ENCODE results near the gene TMEM43.

The TMEM43 gene

DNA sequence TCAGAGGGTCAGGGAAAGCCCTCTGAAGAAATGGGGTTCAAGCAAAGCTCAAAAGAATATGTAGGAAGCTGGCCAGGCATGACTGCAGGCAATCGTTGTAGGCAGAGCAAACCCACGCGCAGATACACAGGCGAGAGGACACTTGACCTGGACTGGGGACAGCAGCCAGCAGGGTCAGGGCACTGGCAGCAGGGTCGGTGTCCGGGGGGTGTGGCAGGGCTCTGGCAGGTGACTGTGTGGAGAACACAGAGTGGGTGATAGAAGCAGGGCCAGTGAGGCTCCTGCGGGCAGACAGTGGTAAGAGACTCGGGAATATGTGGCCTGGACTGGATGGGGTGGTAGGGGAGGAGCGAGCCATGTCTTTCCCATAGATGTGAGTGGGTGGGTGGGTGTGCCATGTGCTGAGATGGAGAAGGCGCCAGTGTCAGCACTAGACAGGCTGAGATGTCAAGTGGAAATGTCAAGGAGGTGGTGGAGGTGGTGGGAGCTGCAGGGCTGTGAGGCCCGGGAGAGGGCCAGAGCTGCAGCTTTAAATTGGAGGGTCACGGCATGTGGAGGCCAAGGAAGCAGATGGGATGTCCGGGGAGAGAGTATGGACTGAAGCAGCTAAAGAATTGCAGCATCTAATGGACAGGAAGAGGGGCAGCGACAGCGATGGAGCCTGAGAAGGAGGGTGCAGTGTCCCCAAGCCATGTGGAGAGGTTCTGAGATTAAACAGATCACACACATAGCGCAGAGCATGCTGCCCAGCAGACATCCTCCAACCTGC, 13.4 kb downstream of the TMEM43 start:
- Mint-ChIP-seq H3K4me1 (peaks cover 6 to 7% of the 10 kb centered on the region in 2 donors), H3K36me3 (peaks cover 51 to 65% of the 10 kb centered on the region in 2 donors), H3K9me3 (no peaks in the 10 kb centered on the region), H3K4me3 (no peak overlapping the region), H3K27me3 (no peaks in the 10 kb centered on the region), H3K27ac (peak overlapping the region; percentile 75)
- ATAC-seq (replicated peaks) (no peak), DNase-seq (no peak)

- H3K27me3 Mint-ChIP-seq, result no peaks in the 10 kb centered on the region
- H3K4me3 Mint-ChIP-seq, result no peak overlapping the region
- H3K36me3 Mint-ChIP-seq, result peaks cover 44 to 59% of the 10 kb centered on the region in 2 donors
- no peak for ATAC-seq (replicated peaks)
- DNase-seq, result no peak
- peaks cover 6 to 7% of the 10 kb centered on the region in 2 donors for H3K4me1 Mint-ChIP-seq
- no peak overlapping the region for H3K27ac Mint-ChIP-seq
- H3K9me3 Mint-ChIP-seq, result no peaks in the 10 kb centered on the region
These were observed 14.2 kb downstream of the TMEM43 start for GRCh38 chr3:14138878-14139655.

DNA sequence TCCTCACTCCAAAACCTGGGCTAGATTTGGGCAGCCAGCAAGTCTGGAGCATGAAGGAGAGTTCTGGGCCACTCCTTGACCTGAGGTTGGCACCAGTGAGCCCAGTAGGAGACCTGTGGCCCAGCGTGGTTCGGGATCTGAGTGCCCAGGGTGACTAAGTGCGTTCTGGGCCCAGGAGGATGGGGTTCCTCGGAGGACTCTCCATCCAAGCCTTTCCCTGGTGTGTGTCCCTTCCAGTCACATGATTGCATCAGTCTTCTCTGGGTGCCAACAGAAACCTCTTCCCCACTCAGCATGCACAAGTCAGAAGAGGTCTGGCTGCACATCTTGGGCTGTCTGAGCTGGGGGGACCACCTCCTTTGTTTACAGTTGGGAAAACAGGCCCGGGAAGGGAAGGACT, 14.9 kb downstream of the TMEM43 start:
- Mint-ChIP-seq H3K27me3 (no peaks in the 10 kb centered on the region), H3K4me1 (peaks cover 11 to 14% of the 10 kb centered on the region in 2 donors), H3K4me3 (no peak overlapping the region), H3K9me3 (no peaks in the 10 kb centered on the region), H3K36me3 (peaks cover 42 to 53% of the 10 kb centered on the region in 2 donors), H3K27ac (no peak overlapping the region)
- no peak for ATAC-seq (replicated peaks)
- DNase-seq, result no peak

DNA sequence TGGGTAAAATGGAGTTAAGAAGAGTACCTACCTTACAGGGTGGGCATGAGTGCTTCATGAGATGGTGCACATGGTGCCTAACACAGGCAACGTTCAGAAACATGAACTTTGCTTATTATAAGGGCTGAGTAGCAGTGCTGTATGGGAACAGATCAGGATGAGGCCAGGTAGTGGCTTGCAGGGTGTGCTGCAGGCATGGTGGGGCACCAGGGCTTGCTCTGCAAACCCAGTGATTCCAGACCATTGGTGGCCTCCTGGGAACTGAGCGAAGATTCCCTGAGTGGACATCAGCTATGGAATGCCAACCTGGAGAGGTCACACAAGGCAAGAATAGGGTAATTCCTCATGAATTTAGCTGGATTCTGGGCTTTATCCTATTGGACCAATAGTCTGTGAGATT, 15.8 kb downstream of the TMEM43 start:
- ATAC-seq (replicated peaks), result no peak
- DNase-seq, result no peak
- peaks cover 38 to 49% of the 10 kb centered on the region in 2 donors for H3K36me3 Mint-ChIP-seq
- H3K4me3 Mint-ChIP-seq, result no peak overlapping the region
- peaks cover 15 to 21% of the 10 kb centered on the region in 2 donors for H3K4me1 Mint-ChIP-seq
- H3K27ac Mint-ChIP-seq, result no peak overlapping the region
- no peaks in the 10 kb centered on the region for H3K9me3 Mint-ChIP-seq
- no peaks in the 10 kb centered on the region for H3K27me3 Mint-ChIP-seq

DNA sequence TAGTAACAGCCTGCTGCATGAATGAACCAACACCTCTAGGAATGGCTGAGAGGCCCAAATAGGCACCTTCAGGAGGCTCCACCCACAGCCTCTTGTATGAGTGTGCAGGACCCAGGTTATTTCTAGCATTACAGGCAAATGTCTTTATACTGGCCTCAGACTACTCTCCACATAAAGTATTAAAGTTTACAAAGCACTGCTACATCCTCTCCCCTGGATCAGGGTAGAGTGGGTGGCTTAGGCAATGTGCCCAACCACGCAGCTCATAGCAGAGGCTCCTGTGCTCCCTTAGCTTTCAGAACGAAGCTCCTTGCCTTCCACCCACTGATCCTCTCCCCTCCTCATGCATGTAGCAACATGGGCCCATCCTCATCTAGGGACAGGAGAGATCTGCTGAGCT, 16.3 kb downstream of the TMEM43 start:
- H3K4me3 Mint-ChIP-seq, result no peak overlapping the region
- H3K36me3 Mint-ChIP-seq, result peaks cover 37 to 49% of the 10 kb centered on the region in 2 donors
- H3K9me3 Mint-ChIP-seq, result no peaks in the 10 kb centered on the region
- H3K4me1 Mint-ChIP-seq, result peaks cover 17 to 21% of the 10 kb centered on the region in 2 donors
- no peaks in the 10 kb centered on the region for H3K27me3 Mint-ChIP-seq
- ATAC-seq (replicated peaks) (no peak), DNase-seq (no peak)
- no peak overlapping the region for H3K27ac Mint-ChIP-seq

- DNase-seq, result no peak
- peaks cover 17 to 21% of the 10 kb centered on the region in 2 donors for H3K4me1 Mint-ChIP-seq
- ATAC-seq (replicated peaks), result no peak
- H3K27me3 Mint-ChIP-seq, result no peaks in the 10 kb centered on the region
- H3K27ac Mint-ChIP-seq, result peak overlapping the region; percentile 70
- H3K4me3 Mint-ChIP-seq, result no peak overlapping the region
- peaks cover 36 to 53% of the 10 kb centered on the region in 2 donors for H3K36me3 Mint-ChIP-seq
- no peaks in the 10 kb centered on the region for H3K9me3 Mint-ChIP-seq
These were observed 16.9 kb downstream of the TMEM43 start for GRCh38 chr3:14141602-14142341.

DNA sequence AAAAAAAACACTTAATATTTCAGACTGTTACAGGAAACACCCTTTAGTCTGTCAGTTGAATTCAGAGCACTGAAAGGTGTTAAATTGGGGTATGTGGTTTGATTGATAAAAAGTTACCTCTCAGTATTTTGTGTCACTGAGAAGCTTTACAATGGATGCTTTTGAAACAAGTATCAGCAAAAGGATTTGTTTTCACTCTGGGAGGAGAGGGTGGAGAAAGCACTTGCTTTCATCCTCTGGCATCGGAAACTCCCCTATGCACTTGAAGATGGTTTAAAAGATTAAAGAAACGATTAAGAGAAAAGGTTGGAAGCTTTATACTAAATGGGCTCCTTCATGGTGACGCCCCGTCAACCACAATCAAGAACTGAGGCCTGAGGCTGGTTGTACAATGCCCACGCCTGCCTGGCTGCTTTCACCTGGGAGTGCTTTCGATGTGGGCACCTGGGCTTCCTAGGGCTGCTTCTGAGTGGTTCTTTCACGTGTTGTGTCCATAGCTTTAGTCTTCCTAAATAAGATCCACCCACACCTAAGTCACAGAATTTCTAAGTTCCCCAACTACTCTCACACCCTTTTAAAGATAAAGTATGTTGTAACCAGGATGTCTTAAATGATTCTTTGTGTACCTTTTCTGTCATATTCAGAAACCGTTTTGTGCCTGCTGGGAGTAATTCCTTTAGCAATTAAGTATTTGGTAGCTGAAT, 17.9 kb downstream of the TMEM43 start:
- no peaks in the 10 kb centered on the region for H3K27me3 Mint-ChIP-seq
- peaks cover 36 to 61% of the 10 kb centered on the region in 2 donors for H3K36me3 Mint-ChIP-seq
- no peak overlapping the region for H3K4me3 Mint-ChIP-seq
- ATAC-seq (replicated peaks), result no peak
- no peak for DNase-seq
- H3K4me1 Mint-ChIP-seq, result peaks cover 17 to 21% of the 10 kb centered on the region in 2 donors
- H3K9me3 Mint-ChIP-seq, result no peaks in the 10 kb centered on the region
- peak overlapping the region; percentile 85 for H3K27ac Mint-ChIP-seq

DNA sequence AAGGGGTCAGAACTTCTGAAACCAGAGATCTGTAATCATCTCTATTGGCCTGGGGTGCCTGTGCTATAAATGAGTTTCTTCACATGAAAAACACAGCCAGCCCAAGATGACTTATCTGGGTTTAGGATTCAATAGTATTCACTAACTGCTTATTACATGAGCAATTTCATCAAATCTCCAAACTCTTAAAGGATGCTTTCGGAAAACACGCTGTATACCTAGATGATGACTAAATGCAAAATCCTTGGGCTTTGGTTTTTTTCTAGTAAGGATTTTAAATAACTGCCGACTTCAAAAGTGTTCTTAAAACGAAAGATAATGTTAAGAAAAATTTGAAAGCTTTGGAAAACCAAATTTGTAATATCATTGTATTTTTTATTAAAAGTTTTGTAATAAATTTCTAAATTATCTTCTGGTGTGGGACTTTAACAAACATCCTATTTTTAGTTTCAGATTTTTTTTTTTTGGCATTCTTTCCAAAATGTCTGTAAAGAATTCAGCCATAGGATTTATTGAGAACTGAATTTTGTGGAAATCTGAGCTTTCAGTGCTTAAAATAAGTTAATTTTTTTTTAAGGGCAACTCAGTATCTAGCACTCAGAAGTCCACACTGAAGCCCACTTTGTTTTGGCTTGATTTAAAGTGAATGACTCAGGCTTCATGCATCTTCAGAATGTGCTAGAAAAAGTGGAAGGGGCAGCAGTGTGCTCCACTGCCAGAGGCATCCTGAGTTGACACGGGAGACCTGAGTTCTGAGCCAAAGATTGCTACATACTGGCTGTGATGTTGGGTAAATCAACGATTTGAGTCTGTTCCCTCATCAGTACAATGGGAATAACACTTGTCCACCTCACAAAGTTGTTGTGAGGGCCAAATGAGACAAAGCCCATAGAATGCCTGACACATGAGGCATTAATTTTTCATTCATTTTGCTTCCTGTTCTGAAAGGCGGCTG, 18.7 kb downstream of the TMEM43 start:
- no peaks in the 10 kb centered on the region for H3K9me3 Mint-ChIP-seq
- H3K27me3 Mint-ChIP-seq, result no peaks in the 10 kb centered on the region
- peaks cover 14 to 16% of the 10 kb centered on the region in 2 donors for H3K4me1 Mint-ChIP-seq
- ATAC-seq (replicated peaks), result no peak
- peak overlapping the region; percentile 87 for H3K27ac Mint-ChIP-seq
- no peak for DNase-seq
- H3K36me3 Mint-ChIP-seq, result peaks cover 32 to 55% of the 10 kb centered on the region in 2 donors
- H3K4me3 Mint-ChIP-seq, result no peak overlapping the region

- Mint-ChIP-seq H3K4me1 (peaks cover 14% of the 10 kb centered on the region in 2 donors), H3K9me3 (no peaks in the 10 kb centered on the region), H3K27me3 (no peaks in the 10 kb centered on the region), H3K4me3 (peak overlapping the region; percentile 37 to 41), H3K27ac (peak overlapping the region; percentile 96), H3K36me3 (peaks cover 30 to 50% of the 10 kb centered on the region in 2 donors)
- ATAC-seq (replicated peaks) (peak; percentile 98), DNase-seq (peak; percentile 58)
These were observed 19.7 kb downstream of the TMEM43 start for GRCh38 chr3:14144423-14145075.

DNA sequence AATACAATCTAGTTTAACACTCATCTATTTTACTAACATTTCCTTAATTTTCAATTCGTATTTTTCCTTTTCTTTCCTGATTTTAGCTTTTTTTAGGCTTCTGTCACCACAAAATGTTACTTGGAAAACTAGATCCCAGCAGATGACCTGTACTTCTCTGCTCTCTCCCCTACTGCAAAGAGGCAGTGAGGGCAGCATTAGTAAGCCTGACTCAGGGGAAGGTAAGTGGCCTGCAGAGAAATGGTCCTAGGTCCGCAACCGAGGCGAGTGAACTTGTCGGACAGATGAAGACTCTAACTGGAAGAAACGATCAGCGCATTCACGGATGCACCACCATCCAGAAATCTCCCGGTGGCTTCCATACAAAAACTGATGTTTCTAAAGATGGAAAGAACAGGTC, 20.4 kb downstream of the TMEM43 start:
- ATAC-seq (replicated peaks), result no peak
- Mint-ChIP-seq H3K4me1 (peaks cover 14% of the 10 kb centered on the region in 2 donors), H3K36me3 (peaks cover 26 to 48% of the 10 kb centered on the region in 2 donors), H3K4me3 (no peak overlapping the region), H3K27me3 (no peaks in the 10 kb centered on the region), H3K9me3 (no peaks in the 10 kb centered on the region), H3K27ac (peak overlapping the region; percentile 52)
- DNase-seq, result no peak

- Mint-ChIP-seq H3K36me3 (peaks cover 31 to 50% of the 10 kb centered on the region in 2 donors), H3K9me3 (no peaks in the 10 kb centered on the region), H3K4me1 (peaks cover 14% of the 10 kb centered on the region in 2 donors), H3K27ac (peak overlapping the region; percentile 86), H3K4me3 (no peak overlapping the region), H3K27me3 (no peaks in the 10 kb centered on the region)
- DNase-seq, result no peak
- ATAC-seq (replicated peaks), result no peak
These were observed 21.0 kb downstream of the TMEM43 start for GRCh38 chr3:14145670-14146380.

GRCh38 chr3:14146381-14147065, 21.7 kb downstream of the TMEM43 start:
- H3K9me3 Mint-ChIP-seq, result no peaks in the 10 kb centered on the region

More at GRCh38 chr3:14146381-14147065, 21.7 kb downstream of the TMEM43 start:
- Mint-ChIP-seq H3K4me3 (no peak overlapping the region), H3K27ac (peak overlapping the region; percentile 68), H3K27me3 (no peaks in the 10 kb centered on the region), H3K4me1 (peaks cover 14% of the 10 kb centered on the region in 2 donors), H3K36me3 (peaks cover 30 to 49% of the 10 kb centered on the region in 2 donors)
- no peak for DNase-seq
- ATAC-seq (replicated peaks), result no peak
